GM12875 (cell line): ENCODE data around the gene ITIH4.

Experiments
- H3K4me3 ChIP-seq: one replicate; pipeline ENCODE4 v1.5.1; 2011; ENCODE audit warnings: low read depth, low read length, control low read depth
- CTCF ChIP-seq: IDR thresholded peaks from 2 replicates; pipeline ENCODE4 v1.5.1; 2011; ENCODE audit warnings: low read depth, mild to moderate bottlenecking, control low read depth, inconsistent platforms, low read length, moderate library complexity, borderline replicate concordance; ENCODE audit not compliant: insufficient read depth

The ITIH4 gene

DNA sequence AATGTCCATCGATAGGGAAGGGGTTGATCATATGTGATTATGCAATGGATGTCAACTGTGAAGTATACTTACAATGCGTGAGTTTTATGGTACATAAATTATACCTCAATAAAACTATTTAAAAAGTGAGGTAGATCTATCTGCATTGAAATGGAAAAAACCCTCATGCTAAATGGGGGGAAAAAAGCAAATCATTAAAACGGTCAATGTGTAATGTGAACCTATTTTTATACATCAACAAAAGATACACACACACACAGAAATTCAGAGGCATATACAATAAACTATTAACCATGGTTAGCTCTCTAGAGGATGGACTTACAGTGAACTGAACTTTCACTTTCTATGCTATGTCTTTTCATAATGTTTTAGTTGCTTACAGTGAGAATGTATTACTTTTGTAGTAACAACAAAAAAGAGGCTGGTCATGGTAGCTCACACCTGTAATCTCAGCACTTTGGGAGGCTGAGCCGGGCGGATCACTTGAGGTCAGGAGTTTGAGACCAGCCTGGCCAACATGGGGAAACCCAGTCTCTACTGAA, 43.8 kb upstream of the ITIH4 start:
- no peak overlapping the region for H3K4me3 ChIP-seq
- no peak for TF ChIP-seq CTCF

DNA sequence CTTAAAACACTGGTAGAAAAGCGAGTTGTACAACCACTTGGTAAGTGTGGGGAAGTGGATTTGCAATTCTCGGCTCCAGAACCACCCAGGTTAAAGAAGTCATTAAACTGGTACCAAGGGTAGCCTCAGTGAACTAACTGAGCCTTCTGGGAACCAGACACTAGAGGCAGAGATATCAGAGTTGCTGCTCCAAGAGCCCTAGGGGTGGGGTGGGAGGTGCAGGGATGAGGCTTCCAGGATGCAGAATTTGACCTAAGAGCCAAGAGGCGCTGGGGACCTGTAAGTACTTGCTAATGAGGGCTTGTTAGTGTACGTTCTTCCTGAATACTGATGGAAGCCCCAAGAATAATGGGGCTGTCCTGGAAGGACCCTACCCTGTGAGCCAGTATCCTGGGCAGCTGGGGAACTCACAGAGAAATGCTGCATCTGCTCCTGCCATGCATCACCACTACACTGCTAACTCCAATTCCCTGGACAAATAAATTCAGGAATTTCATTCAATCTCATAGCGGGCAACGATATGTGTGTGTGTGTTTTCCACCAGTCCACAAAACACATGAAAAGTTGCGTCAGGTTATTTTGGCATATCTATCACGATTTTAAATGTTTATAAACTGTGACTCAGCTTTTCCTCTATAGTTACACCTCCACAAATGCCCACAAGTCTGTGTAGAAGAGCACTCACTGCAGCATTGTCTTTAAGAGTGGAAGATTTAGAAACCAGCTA, 43.1 kb upstream of the ITIH4 start:
- H3K4me3 ChIP-seq, result no peak overlapping the region
- TF ChIP-seq CTCF, result no peak

DNA sequence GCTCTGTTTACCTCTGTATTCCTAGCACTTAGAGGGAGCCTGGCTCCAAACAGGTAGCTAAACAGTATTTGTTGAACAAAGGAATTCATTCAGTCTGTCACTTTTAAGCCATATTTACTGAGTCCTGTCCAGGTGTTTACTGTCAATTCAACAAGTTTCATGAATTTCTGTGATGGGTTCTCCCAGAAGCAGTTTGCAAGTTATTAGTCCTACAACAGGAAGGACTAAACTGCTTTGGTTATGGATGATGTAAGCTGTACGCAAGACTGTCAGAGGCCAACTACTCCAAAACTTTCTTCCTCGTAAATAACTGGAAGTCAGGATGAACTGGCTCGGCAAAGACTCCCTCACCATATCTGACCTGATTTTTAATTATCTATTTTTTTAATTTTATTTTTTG, 41.8 kb upstream of the ITIH4 start:
- no peak overlapping the region for H3K4me3 ChIP-seq
- no peak for TF ChIP-seq CTCF

DNA sequence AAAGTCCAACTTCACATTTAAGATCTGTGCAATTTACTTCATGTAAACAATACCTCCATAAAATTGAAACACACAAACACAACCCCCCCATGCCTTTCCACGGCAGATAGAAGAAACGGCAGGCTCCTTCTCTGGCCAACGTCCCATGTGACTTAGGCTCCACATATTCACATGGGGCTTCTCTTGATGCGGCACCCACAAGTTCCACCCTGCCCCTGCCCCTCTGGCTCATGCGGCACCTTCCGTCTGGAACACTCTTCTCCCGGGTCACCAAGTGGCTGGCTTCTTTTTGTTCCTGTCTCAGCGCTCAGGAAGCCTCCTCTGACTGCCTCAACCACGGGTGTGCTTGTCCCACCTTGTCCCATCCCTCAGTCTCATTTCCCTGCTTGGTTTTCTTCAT, 41.3 kb upstream of the ITIH4 start:
- no peak for TF ChIP-seq CTCF
- no peak overlapping the region for H3K4me3 ChIP-seq

DNA sequence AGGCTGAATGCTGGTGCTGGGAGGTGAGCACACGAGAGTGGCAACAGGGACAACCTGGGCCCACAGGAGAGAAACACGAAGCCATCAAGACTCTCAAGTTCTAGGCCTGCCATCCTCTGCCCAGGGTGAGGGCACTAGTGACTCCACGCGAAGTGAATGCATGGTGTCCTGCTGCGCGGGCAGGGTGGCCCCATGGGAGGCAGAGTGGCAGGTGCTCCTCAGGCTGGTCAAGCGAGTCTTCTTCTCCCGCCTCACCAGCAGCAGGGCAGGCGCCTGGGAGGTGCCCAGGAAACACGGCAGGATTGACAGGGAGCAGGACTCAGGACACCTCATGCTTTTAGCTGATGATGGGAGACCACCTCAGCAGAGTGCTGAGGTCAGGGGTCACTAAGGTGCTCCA, 40.0 kb upstream of the ITIH4 start:
- no peak overlapping the region for H3K4me3 ChIP-seq
- TF ChIP-seq CTCF, result no peak

- no peak overlapping the region for H3K4me3 ChIP-seq
- TF ChIP-seq CTCF, result no peak
These were observed 36.0 kb upstream of the ITIH4 start for GRCh38 chr3:52866427-52866826.

GRCh38 chr3:52865994-52866393, 35.5 kb upstream of the ITIH4 start:
- no peak for TF ChIP-seq CTCF
- no peak overlapping the region for H3K4me3 ChIP-seq
